Fibroblast of lung (primary cell): ENCODE results near the gene CD101.

ENCODE experiments used
- EZH2 ChIP-seq: IDR thresholded peaks from 2 replicates; pipeline ENCODE4 v1.5.1; 2012; ENCODE audit warnings: low read length, control low read depth, mild to moderate bottlenecking; ENCODE audit errors: missing control alignments
- TF ChIP-seq, protein P1 (sequence below), 2 donors: IDR thresholded peaks in 1 of 2; conservative IDR thresholded peaks in 1 of 2; 1 replicate in 1 of 2; 2 replicates in 1 of 2; pipeline ENCODE4 v1.5.1; 2011 to 2012; ENCODE audit warnings: low read length in 2 of 2, control low read depth in 1 of 2, inconsistent platforms in 1 of 2, low read depth in 1 of 2, mild to moderate bottlenecking in 1 of 2

DNA sequence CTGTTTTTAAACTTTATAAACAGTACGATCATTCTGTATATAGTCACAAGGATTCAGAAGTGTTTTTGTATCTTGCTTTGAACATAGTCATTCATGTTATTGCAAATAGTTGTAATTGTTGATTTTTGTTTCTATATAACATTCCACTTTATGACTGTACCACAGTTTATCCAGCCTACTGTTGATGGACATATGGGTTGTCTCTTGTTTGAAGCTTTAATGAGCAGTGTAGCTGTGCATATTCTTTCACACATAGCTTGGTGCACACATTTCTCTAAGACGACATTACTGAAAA is 6.1 kb downstream of the CD101 start:
- TF ChIP-seq, protein P1, sequence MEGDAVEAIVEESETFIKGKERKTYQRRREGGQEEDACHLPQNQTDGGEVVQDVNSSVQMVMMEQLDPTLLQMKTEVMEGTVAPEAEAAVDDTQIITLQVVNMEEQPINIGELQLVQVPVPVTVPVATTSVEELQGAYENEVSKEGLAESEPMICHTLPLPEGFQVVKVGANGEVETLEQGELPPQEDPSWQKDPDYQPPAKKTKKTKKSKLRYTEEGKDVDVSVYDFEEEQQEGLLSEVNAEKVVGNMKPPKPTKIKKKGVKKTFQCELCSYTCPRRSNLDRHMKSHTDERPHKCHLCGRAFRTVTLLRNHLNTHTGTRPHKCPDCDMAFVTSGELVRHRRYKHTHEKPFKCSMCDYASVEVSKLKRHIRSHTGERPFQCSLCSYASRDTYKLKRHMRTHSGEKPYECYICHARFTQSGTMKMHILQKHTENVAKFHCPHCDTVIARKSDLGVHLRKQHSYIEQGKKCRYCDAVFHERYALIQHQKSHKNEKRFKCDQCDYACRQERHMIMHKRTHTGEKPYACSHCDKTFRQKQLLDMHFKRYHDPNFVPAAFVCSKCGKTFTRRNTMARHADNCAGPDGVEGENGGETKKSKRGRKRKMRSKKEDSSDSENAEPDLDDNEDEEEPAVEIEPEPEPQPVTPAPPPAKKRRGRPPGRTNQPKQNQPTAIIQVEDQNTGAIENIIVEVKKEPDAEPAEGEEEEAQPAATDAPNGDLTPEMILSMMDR (conservative IDR thresholded peaks at IDR 0.05 in 1 of 2, IDR thresholded peaks at IDR 0.05 in 1 of 2; ENCODE audit: low read depth in 1 of 2, low read length in 2 of 2): no peak
- TF ChIP-seq EZH2: no peak
